HG02759 (cell line): ENCODE measurements around the gene HSD17B4.
"Not testable (repeated sequence)": the region's sequence is repeated elsewhere in the genome, so short reads cannot be mapped to it uniquely, and the experiment has no call there.

Source experiments
- ATAC-seq: cut with Tn5 transposase; IDR thresholded peaks from one replicate; pipeline ENCODE4 v1.9.1; 2021; ENCODE audit warnings: mild to moderate bottlenecking, moderate library complexity; ENCODE audit not compliant: unreplicated experiment

Gene HSD17B4

GRCh38 chr5:119432674-119433237 is 19.5 kb upstream of the HSD17B4 start:
- ATAC-seq: not testable (repeated sequence)

- peak; percentile 88 for ATAC-seq
Measured at GRCh38 chr5:119435436-119436132, 16.7 kb upstream of the HSD17B4 start.

DNA sequence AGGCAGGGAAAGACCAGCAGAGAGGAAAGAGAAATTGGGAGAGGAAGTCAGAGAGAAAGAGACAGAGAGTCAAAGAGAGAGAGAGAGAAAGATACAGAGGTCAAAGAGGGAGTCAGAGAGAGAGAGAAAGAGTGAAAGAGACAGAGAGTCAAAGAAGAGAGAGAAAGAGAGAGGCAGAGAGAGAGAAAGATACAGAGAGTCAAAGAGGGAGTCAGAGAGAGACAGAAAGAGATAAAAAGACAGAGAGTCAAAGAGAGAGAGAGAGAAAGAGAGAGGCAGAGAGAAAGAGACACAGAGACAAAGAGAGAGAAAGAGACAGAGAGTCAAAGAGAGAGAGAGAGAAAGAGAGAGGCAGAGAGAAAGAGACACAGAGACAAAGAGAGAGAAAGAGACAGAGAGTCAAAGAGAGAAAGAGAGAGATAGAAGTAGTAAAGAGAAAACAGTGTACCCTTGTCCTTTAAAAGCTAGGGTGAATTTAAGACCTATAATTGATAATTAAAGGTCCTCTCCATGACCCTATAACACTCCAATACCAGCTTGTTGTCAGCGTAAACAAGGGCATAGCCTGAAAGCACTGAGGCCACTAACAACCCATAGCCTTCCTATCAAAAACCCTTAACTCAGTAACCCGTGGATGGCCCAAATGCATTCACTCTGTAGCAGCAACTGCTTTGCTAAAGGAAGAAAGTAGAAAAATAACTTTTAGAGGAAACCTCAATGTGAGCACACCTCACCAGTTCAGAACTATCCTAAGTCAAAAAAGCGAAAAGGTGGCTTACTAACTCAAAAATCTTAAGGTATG is 14.3 kb upstream of the HSD17B4 start:
- not testable (repeated sequence) for ATAC-seq

GRCh38 chr5:119438587-119438917 is 13.7 kb upstream of the HSD17B4 start:
- not testable (repeated sequence) for ATAC-seq

DNA sequence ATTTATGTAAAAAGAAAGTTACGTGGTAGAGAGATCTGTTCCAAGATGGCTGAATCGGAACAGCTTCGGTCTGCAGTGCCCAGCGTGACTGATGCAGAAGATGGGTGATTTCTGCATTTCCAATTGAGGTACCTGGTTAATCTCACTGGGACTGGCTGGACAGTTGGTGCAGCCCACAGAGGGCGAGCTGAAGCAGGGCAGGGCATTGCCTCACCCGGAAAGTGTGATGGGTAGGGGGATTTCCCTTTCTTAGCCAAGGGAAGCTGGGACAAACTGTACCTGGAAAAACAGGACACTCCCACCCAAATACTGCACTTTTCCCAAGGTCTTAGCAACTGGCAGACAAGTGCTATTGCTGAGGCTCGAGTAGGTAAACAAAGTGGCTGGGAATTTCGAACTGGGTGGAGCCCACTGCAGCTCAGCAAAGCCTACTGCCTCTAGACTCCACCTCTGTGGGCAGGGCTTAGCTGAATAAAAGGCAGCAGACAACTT is 13.1 kb upstream of the HSD17B4 start:
- ATAC-seq: peak; percentile 43

- ATAC-seq: not testable (repeated sequence)
Measured at GRCh38 chr5:119439632-119440031, 12.7 kb upstream of the HSD17B4 start.

- ATAC-seq: not testable (repeated sequence)
Measured at GRCh38 chr5:119444643-119445042, 7.7 kb upstream of the HSD17B4 start.

DNA sequence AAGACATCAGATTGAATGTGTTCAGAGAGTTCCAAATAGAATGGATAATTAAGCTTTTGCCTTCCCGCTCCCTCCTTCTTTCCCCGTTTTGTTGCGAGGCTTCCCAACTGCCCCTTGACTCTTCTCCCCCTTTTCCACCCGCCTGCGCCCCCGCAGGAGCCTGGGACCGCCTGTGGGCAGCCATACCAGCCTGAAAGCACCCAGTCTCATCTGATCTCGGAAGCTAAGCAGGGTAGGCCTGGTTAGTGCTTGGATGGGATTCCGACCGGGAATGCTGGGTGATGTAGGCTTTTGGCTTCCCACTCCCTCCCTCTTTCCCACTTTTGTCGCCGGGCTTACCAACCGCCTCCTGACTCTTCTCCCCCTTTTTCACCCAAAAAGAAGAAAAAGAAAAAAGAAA is 6.8 kb upstream of the HSD17B4 start:
- ATAC-seq: no peak

- ATAC-seq: no peak
Measured at GRCh38 chr5:119449882-119450281, 2.4 kb upstream of the HSD17B4 start.

DNA sequence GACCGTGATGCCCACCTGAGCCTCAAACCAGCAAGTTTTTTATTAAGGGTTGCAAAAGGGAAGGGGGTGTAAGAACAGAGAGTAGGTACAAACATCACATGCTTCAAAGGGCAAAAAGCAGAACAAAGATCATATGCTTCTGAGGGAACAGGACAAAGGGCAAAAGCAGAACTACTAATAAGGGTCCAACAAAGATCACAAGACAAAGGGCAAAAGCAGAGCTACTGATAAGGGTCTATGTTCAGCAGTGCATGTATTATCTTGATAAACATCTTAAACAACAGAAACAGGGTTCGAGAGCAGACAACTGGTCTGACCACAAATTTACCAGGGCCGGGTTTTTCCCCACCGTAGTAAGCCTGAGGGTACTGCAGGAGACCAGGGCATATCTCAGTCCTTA is 1.7 kb upstream of the HSD17B4 start:
- not testable (repeated sequence) for ATAC-seq

GRCh38 chr5:119451561-119451960 is 736 bp upstream of the HSD17B4 start:
- ATAC-seq: no peak

DNA sequence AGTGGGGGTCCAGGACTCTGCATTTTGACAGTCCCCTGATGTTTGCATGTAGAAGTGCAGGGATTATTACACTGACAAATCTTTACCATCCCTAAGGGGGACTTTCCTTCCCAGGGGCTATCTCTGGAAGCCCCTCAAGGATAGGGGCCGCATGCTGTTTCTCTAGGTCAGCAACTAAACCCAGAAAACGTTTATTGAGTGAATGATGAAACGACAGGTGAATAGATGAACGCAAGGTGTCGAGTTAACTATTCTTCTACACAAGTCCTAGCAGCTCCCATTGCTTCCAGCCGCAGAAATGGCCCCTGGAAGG is 281 bp upstream of the HSD17B4 start:
- no peak for ATAC-seq

GRCh38 chr5:119453040-119453373 is 710 bp downstream of the HSD17B4 start:
- peak; percentile 9 for ATAC-seq

DNA sequence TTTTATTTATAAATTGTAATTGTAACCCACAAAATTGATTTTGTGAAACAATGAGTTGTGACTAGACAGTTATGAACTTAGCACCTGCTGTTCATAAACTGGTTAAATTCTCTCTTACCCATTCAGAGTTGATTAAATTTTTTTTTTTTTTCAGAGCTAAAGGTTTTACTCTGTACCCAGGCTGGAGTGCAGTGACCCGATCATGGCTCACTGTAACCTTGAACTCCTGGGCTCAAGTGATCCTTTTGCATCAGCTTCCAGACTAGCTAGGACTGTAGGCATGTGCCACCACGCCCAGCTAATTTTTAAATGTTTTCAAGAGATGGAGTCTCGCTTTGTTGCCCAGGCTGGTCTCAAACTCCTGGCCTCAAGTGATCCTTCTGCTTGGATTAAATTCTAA is 1.9 kb downstream of the HSD17B4 start:
- ATAC-seq: no peak

DNA sequence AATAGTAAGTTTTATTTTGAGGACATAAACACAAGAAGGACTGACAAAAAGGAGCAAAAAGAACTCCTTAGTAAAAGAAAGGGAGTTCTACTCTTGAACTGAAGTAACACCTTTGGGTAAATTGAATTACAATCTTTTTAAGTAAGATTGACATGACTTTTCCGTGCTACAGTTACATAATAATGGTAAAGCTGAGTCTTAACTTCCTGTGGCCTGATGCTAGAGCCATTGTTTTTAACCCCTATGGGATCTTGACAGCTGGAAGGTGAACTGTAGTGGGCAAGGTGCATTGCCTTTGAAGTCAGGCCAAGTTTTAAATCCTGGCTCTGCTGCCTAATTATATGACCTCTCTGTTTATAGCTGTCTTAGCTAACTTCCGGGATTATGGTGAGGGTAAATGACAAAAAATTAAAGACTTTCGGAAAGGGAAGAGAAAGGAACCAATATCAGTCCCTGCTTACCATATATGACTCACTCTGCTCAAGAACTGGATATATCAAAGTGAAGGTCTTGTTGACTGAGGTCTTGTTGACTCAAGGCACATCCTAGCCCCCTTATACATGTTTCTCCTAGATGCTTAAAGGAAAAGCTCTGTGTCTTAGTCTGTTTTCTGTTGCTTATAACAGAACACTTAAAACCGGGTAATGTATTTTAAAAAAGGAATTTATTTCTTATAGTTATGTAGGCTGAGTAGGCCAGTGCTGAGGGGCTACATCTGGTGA is 6.8 kb downstream of the HSD17B4 start:
- ATAC-seq: no peak

DNA sequence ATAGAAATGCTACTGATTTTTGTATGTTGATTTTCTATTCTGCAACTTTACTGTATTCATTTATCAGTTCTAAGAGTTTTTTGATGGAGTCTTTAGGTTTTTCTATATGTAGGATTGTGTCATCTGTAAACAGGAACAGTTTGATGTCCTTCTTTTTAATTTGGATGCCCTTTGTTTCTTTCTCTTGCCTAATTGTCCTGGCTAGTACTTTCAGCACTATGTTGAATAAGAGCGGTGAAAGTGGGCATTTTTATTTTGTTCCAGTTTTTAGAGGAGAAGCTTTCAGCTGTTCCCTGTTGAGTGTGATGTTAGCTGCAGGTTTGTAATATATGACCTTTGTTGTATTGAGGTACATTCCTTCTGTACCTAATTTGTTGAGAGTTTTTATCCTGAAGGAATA is 13.3 kb downstream of the HSD17B4 start:
- ATAC-seq: no peak

DNA sequence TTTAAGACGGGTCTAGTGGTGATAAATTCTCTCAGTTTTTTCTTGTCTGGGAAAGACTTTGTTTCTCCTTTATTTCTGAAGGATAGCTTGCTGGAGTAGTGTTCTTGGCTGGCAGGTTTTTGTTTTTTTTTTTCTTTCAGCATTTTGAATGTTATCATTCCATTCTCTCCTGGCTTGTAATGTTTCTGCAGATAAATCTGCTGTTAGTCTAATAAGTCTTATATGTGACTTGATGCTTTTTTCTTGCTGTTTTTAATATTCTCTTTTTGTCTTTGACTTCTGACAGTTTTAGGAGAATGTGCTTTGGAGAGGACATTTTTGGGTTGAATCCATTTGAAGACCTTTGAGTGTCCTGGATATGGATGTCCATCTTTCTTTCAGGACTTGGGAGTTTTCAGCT is 16.0 kb downstream of the HSD17B4 start:
- ATAC-seq: no peak

DNA sequence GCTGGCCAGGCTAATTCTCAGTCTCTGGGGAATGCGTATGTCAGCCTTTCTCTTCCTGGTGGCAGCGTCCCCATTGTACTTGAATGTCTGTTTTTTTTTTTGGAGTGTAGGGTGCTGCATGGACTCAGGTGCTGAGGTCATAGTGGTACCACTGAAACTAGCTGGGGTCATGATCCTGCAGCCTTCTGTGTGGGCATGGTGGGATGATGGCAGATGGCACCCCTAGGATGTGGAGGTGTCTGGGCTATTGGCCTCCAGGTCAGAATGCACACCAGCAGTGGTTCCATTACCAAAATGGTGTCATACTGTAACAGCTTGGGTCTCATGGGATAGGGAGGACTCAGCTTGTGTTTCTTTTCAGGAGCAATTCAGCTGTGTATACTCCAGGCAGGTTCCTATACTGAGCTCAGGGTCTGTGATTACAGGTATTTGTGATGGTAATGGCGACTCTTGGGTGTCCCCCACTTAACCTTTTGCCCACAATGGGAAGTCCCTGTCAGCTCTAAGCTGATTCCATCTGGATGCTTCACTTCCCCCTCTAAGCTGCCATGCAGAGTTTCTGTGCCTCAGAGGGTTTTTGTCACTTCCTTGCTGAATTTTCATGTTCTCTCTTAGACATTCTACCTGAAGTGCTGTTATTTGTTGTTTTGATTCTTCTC is 17.9 kb downstream of the HSD17B4 start:
- peak; percentile 87 for ATAC-seq

DNA sequence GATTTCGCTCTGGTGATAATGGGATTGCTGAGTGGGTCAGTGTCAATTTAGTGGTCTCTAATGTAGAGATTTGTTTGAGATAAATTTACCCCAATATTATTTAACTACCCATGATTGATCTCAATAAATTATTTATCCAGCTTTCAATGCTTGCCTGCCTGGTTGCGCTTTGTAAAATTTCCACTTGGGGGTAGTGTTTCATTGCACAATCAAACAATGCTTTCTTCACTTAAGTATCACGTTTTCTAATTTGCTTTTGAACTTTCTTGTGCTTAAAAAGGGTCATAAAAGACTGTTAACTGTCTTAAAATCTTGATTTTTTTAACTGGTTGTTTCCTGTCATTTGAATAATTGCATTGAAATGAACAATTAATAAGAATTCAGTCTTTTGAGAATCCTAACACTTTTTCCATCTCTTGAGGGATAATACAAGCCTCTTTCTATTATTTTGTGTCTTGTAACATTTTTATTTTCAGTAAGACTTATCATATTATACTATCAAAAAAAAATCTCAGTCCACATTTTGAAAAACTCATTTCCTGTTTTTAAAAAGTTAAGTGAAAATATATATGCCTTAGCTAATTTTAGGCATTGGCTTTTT is 18.7 kb downstream of the HSD17B4 start:
- peak; percentile 62 for ATAC-seq

DNA sequence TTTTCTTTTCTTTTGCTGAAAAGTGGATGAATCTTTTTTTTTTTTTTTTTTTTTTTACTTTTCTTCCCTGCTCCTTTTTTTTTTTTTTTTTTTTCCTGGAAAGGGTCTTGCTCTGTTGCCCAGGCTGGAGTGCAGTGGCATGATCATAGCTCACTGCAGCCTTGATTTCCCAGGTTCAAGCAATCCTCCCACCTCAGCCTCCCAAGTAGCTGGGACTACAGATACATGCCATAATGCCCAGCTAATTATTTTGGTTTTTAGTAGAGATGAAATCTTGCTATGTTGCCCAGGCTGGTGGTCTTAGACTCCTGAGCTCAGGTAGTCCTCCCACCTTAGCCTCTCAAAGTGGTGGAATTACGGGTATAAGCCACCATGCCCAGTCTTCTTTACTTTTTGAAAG is 20.9 kb downstream of the HSD17B4 start:
- no peak for ATAC-seq

- no peak for ATAC-seq
Measured at GRCh38 chr5:119476341-119476740, 24.0 kb downstream of the HSD17B4 start.
